ENCODE data around the gene ANKRD9. TPM values are rescaled to one million over a fixed set of nuclear protein-coding genes. Genes with fewer than 3 reads are reported as not detected.

The ANKRD9 gene
- total and polyA plus RNA-seq, 2 experiments from 2014 or later: 17.3 to 95.9 TPM

DNA sequence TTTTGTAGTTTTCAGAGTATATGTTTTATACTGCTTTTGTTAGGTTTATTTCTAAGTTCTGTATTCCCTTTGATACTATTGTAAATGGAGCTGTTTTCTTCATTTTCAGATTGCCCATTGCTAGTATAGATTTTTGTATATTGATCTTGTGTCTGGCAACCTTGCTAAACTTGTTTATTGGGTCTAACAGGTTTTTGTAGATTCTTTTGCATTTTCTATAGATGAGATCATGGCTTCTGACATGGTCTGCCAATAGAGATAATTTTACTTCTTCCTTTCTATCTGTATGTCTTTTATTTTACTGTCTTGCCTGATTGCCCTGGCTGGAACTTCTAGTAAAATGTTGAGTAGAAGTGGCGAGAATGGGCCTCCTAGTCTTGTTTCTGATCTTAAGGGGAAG lies 40.3 kb downstream of the ANKRD9 start:
- no peaks in the 10 kb centered on the region for H3K9me3 Mint-ChIP-seq
- H3K27ac Mint-ChIP-seq: no peak overlapping the region
- Histone ChIP-seq H3K27me3 (ENCODE audit: insufficient read depth) (no peaks in the 10 kb centered on the region), H3K4me2 (no peak overlapping the region), H3K4me3 (no peak overlapping the region), H3F3A (replicated peaks; ENCODE audit: low read depth) (no peaks in the 10 kb centered on the region), H3K79me2 (replicated peaks; ENCODE audit: insufficient read depth) (no peaks in the 10 kb centered on the region), H2AFZ (no peak overlapping the region), H3K4me1 (ENCODE audit: insufficient read depth) (no peaks in the 10 kb centered on the region), H3K27ac (ENCODE audit: low read depth) (no peak overlapping the region), H4K20me1 (replicated peaks; ENCODE audit: insufficient read depth) (0 out of 2 replicates have a peak, but pooled peaks cover 3% of the 10 kb centered on the region), H3K9me2 (ENCODE audit: insufficient read depth) (0 out of 2 replicates have a peak, but pooled peaks cover 3% of the 10 kb centered on the region), H3K36me3 (ENCODE audit: insufficient read depth) (no peaks in the 10 kb centered on the region)
- no peaks in the 10 kb centered on the region for H3K27me3 Mint-ChIP-seq (ENCODE audit: insufficient read depth, low read depth, poor library complexity)
- no peak overlapping the region for H3K4me3 Mint-ChIP-seq
- TF ChIP-seq, protein P1, sequence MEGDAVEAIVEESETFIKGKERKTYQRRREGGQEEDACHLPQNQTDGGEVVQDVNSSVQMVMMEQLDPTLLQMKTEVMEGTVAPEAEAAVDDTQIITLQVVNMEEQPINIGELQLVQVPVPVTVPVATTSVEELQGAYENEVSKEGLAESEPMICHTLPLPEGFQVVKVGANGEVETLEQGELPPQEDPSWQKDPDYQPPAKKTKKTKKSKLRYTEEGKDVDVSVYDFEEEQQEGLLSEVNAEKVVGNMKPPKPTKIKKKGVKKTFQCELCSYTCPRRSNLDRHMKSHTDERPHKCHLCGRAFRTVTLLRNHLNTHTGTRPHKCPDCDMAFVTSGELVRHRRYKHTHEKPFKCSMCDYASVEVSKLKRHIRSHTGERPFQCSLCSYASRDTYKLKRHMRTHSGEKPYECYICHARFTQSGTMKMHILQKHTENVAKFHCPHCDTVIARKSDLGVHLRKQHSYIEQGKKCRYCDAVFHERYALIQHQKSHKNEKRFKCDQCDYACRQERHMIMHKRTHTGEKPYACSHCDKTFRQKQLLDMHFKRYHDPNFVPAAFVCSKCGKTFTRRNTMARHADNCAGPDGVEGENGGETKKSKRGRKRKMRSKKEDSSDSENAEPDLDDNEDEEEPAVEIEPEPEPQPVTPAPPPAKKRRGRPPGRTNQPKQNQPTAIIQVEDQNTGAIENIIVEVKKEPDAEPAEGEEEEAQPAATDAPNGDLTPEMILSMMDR (conservative IDR thresholded peaks at IDR 0.05; ENCODE audit: low read depth in 2 of 2): no peak
- TF ChIP-seq CREB1 (CRISPR knock-in tag; IDR thresholded peaks at IDR 0.05; ENCODE audit: low read depth) (no peak), JUNB (IDR thresholded peaks at IDR 0.05; ENCODE audit: unreplicated experiment) (no peak), EZH2phosphoT487 (IDR thresholded peaks at IDR 0.05; ENCODE audit: unreplicated experiment) (no peak), STAT1 (IDR thresholded peaks at IDR 0.05; ENCODE audit: unreplicated experiment) (no peak), POLR2AphosphoS5 (IDR thresholded peaks at IDR 0.05; ENCODE audit: low read depth) (no peak), ZNF331 (CRISPR knock-in tag; IDR thresholded peaks at IDR 0.05; ENCODE audit: low read depth) (no peak), EZH2 (IDR thresholded peaks at IDR 0.05; ENCODE audit: low read depth, unreplicated experiment) (no peak), NANOG (IDR thresholded peaks at IDR 0.05; ENCODE audit: borderline replicate concordance) (no peak), ZNF114 (CRISPR knock-in tag; IDR thresholded peaks at IDR 0.05) (no peak)
- TF ChIP-seq, protein P2, sequence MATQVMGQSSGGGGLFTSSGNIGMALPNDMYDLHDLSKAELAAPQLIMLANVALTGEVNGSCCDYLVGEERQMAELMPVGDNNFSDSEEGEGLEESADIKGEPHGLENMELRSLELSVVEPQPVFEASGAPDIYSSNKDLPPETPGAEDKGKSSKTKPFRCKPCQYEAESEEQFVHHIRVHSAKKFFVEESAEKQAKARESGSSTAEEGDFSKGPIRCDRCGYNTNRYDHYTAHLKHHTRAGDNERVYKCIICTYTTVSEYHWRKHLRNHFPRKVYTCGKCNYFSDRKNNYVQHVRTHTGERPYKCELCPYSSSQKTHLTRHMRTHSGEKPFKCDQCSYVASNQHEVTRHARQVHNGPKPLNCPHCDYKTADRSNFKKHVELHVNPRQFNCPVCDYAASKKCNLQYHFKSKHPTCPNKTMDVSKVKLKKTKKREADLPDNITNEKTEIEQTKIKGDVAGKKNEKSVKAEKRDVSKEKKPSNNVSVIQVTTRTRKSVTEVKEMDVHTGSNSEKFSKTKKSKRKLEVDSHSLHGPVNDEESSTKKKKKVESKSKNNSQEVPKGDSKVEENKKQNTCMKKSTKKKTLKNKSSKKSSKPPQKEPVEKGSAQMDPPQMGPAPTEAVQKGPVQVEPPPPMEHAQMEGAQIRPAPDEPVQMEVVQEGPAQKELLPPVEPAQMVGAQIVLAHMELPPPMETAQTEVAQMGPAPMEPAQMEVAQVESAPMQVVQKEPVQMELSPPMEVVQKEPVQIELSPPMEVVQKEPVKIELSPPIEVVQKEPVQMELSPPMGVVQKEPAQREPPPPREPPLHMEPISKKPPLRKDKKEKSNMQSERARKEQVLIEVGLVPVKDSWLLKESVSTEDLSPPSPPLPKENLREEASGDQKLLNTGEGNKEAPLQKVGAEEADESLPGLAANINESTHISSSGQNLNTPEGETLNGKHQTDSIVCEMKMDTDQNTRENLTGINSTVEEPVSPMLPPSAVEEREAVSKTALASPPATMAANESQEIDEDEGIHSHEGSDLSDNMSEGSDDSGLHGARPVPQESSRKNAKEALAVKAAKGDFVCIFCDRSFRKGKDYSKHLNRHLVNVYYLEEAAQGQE (IDR thresholded peaks at IDR 0.05; ENCODE audit: unreplicated experiment): no peak
- TF ChIP-seq, protein P3, sequence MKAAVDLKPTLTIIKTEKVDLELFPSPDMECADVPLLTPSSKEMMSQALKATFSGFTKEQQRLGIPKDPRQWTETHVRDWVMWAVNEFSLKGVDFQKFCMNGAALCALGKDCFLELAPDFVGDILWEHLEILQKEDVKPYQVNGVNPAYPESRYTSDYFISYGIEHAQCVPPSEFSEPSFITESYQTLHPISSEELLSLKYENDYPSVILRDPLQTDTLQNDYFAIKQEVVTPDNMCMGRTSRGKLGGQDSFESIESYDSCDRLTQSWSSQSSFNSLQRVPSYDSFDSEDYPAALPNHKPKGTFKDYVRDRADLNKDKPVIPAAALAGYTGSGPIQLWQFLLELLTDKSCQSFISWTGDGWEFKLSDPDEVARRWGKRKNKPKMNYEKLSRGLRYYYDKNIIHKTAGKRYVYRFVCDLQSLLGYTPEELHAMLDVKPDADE (IDR thresholded peaks at IDR 0.05): no peak
- TF ChIP-seq, protein P4, sequence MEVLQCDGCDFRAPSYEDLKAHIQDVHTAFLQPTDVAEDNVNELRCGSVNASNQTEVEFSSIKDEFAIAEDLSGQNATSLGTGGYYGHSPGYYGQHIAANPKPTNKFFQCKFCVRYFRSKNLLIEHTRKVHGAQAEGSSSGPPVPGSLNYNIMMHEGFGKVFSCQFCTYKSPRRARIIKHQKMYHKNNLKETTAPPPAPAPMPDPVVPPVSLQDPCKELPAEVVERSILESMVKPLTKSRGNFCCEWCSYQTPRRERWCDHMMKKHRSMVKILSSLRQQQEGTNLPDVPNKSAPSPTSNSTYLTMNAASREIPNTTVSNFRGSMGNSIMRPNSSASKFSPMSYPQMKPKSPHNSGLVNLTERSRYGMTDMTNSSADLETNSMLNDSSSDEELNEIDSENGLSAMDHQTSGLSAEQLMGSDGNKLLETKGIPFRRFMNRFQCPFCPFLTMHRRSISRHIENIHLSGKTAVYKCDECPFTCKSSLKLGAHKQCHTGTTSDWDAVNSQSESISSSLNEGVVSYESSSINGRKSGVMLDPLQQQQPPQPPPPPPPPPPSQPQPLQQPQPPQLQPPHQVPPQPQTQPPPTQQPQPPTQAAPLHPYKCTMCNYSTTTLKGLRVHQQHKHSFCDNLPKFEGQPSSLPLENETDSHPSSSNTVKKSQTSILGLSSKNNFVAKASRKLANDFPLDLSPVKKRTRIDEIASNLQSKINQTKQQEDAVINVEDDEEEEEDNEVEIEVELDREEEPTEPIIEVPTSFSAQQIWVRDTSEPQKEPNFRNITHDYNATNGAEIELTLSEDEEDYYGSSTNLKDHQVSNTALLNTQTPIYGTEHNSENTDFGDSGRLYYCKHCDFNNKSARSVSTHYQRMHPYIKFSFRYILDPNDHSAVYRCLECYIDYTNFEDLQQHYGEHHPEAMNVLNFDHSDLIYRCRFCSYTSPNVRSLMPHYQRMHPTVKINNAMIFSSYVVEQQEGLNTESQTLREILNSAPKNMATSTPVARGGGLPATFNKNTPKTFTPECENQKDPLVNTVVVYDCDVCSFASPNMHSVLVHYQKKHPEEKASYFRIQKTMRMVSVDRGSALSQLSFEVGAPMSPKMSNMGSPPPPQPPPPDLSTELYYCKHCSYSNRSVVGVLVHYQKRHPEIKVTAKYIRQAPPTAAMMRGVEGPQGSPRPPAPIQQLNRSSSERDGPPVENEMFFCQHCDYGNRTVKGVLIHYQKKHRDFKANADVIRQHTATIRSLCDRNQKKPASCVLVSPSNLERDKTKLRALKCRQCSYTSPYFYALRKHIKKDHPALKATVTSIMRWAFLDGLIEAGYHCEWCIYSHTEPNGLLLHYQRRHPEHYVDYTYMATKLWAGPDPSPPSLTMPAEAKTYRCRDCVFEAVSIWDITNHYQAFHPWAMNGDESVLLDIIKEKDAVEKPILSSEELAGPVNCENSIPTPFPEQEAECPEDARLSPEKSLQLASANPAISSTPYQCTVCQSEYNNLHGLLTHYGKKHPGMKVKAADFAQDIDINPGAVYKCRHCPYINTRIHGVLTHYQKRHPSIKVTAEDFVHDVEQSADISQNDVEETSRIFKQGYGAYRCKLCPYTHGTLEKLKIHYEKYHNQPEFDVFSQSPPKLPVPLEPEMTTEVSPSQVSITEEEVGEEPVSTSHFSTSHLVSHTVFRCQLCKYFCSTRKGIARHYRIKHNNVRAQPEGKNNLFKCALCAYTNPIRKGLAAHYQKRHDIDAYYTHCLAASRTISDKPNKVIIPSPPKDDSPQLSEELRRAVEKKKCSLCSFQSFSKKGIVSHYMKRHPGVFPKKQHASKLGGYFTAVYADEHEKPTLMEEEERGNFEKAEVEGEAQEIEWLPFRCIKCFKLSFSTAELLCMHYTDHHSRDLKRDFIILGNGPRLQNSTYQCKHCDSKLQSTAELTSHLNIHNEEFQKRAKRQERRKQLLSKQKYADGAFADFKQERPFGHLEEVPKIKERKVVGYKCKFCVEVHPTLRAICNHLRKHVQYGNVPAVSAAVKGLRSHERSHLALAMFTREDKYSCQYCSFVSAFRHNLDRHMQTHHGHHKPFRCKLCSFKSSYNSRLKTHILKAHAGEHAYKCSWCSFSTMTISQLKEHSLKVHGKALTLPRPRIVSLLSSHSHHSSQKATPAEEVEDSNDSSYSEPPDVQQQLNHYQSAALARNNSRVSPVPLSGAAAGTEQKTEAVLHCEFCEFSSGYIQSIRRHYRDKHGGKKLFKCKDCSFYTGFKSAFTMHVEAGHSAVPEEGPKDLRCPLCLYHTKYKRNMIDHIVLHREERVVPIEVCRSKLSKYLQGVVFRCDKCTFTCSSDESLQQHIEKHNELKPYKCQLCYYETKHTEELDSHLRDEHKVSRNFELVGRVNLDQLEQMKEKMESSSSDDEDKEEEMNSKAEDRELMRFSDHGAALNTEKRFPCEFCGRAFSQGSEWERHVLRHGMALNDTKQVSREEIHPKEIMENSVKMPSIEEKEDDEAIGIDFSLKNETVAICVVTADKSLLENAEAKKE (CRISPR knock-in tag; IDR thresholded peaks at IDR 0.05): no peak
- ATAC-seq: no peak
- no peak for DNase-seq (ENCODE audit: low spot score)
- H3K4me1 Mint-ChIP-seq: no peaks in the 10 kb centered on the region
- H3K36me3 Mint-ChIP-seq (ENCODE audit: low read depth): peaks cover 5% of the 10 kb centered on the region; the same call in 1 of the 3 replicates

All from GM23338 (cell line).